Astrocyte (in vitro differentiated cells and primary cell): ENCODE results near the gene NKX6-1. TPM values are rescaled to one million over a fixed set of nuclear protein-coding genes. Genes with fewer than 3 reads are reported as not detected.

Experiments
- DNase-seq: peaks from one replicate; pipeline ENCODE4 v3.0.0-alpha.2; 2010; ENCODE audit warnings: low read depth
- FAIRE-seq: peaks from 2 replicates; lab custom pipeline; 2011; peaks lifted over from hg19 to GRCh38; lab: Jason Lieb, UNC
- H2AFZ ChIP-seq: 2 replicates; pipeline ENCODE4 v1.6.0; 2012; ENCODE audit warnings: low read depth, low read length, inconsistent platforms
- H3K27ac ChIP-seq: 2 replicates; pipeline ENCODE4 v1.5.1; 2011; ENCODE audit warnings: low read depth, low read length, inconsistent platforms
- H3K27me3 ChIP-seq: 2 replicates; pipeline ENCODE4 v1.6.0; 2011; ENCODE audit warnings: low read length, inconsistent platforms; ENCODE audit not compliant: insufficient read depth
- H3K36me3 ChIP-seq: 2 replicates; pipeline ENCODE4 v1.5.1; 2011; ENCODE audit warnings: low read length, inconsistent platforms; ENCODE audit not compliant: insufficient read depth
- H3K4me1 ChIP-seq: 2 replicates; pipeline ENCODE4 v1.5.1; 2011; ENCODE audit warnings: low read length, inconsistent platforms; ENCODE audit not compliant: insufficient read depth
- H3K4me2 ChIP-seq: 2 replicates; pipeline ENCODE4 v1.6.0; 2012; ENCODE audit warnings: low read length, inconsistent platforms
- H3K4me3 ChIP-seq: 2 replicates; pipeline ENCODE4 v1.5.1; 2011; ENCODE audit warnings: low read depth, mild to moderate bottlenecking, low read length, inconsistent platforms; ENCODE audit not compliant: insufficient read depth
- H3K79me2 ChIP-seq: 2 replicates; pipeline ENCODE4 v1.6.0; 2012; ENCODE audit warnings: mild to moderate bottlenecking, low read length, inconsistent platforms; ENCODE audit not compliant: insufficient read depth
- H3K9ac ChIP-seq: 2 replicates; pipeline ENCODE4 v1.6.0; 2012; ENCODE audit warnings: mild to moderate bottlenecking, low read length, inconsistent platforms
- H3K9me3 ChIP-seq: 2 replicates; pipeline ENCODE4 v1.5.1; 2012; ENCODE audit warnings: low read depth, mild to moderate bottlenecking, low read length, inconsistent platforms; ENCODE audit not compliant: insufficient read depth
- H4K20me1 ChIP-seq: 2 replicates; pipeline ENCODE4 v1.6.0; 2012; ENCODE audit warnings: low read length, inconsistent platforms; ENCODE audit not compliant: insufficient read depth
- H3K27ac Mint-ChIP-seq: one replicate; pipeline ENCODE4 v1.8.0; 2021; ENCODE audit warnings: mild to moderate bottlenecking, mixed read lengths; ENCODE audit not compliant: unreplicated experiment
- H3K27me3 Mint-ChIP-seq: one replicate; pipeline ENCODE4 v1.8.0; 2021; ENCODE audit warnings: low read depth, mixed read lengths; ENCODE audit not compliant: unreplicated experiment
- H3K36me3 Mint-ChIP-seq: one replicate; pipeline ENCODE4 v1.8.0; 2021; ENCODE audit warnings: low read depth, mixed read lengths; ENCODE audit not compliant: unreplicated experiment
- H3K4me1 Mint-ChIP-seq: one replicate; pipeline ENCODE4 v1.8.0; 2021; ENCODE audit warnings: low read depth, mixed read lengths; ENCODE audit not compliant: unreplicated experiment
- H3K4me3 Mint-ChIP-seq: one replicate; pipeline ENCODE4 v1.8.0; 2021; ENCODE audit warnings: mild to moderate bottlenecking, moderate library complexity, mixed read lengths; ENCODE audit not compliant: unreplicated experiment
- H3K9me3 Mint-ChIP-seq: one replicate; pipeline ENCODE4 v1.8.0; 2021; ENCODE audit warnings: mild to moderate bottlenecking, mixed read lengths; ENCODE audit not compliant: unreplicated experiment
- CTCF ChIP-seq: IDR thresholded peaks from 2 replicates; pipeline ENCODE4 v1.5.1; 2011; ENCODE audit warnings: low read depth, mild to moderate bottlenecking, inconsistent platforms, low read length, moderate library complexity; ENCODE audit not compliant: insufficient read depth
- EZH2 ChIP-seq: IDR thresholded peaks from 2 replicates; pipeline ENCODE4 v1.6.1; 2012; ENCODE audit warnings: mild to moderate bottlenecking, low read length, inconsistent platforms; ENCODE audit not compliant: insufficient read depth
- total RNA-seq: library from RNA; stranded (reverse); gene quantifications from 2 replicates; pipeline ENCODE4 v1.2.1, GENCODE V29; 2021

NKX6-1 gene
- total RNA-seq, 1 donor from 2014 or later: 0.14 TPM

- Mint-ChIP-seq H3K27me3 (peaks cover 74% of the 10 kb centered on the region), H3K4me1 (peaks cover 2% of the 10 kb centered on the region), H3K27ac (no peak overlapping the region), H3K36me3 (peaks cover 2% of the 10 kb centered on the region), H3K9me3 (peaks cover 17% of the 10 kb centered on the region), H3K4me3 (no peak overlapping the region)
- TF ChIP-seq CTCF (no peak), EZH2 (peak; percentile 80)
- H3K4me1 ChIP-seq: no peaks in the 10 kb centered on the region
- no peaks in the 10 kb centered on the region for H3K79me2 ChIP-seq
- H3K4me3 ChIP-seq: no peak overlapping the region
- no peaks in the 10 kb centered on the region for H3K36me3 ChIP-seq
- no peak overlapping the region for H3K27ac ChIP-seq
- H3K4me2 ChIP-seq: peak overlapping the region; percentile 74
- H3K9me3 ChIP-seq: peaks cover 9% of the 10 kb centered on the region
- no peak overlapping the region for H2AFZ ChIP-seq
- no peak overlapping the region for H3K9ac ChIP-seq
- FAIRE-seq (no peak), DNase-seq (no peak)
- no peaks in the 10 kb centered on the region for H4K20me1 ChIP-seq
- peaks cover 68% of the 10 kb centered on the region for H3K27me3 ChIP-seq
Observed at GRCh38 chr4:84481077-84481859, 17.8 kb downstream of the NKX6-1 start.

GRCh38 chr4:84480082-84480481, 19.0 kb downstream of the NKX6-1 start:
- Mint-ChIP-seq H3K4me3 (no peak overlapping the region), H3K4me1 (peaks cover 2% of the 10 kb centered on the region), H3K27ac (no peak overlapping the region), H3K9me3 (peaks cover 17% of the 10 kb centered on the region), H3K27me3 (peaks cover 62% of the 10 kb centered on the region), H3K36me3 (peaks cover 2% of the 10 kb centered on the region)
- no peak overlapping the region for H3K9ac ChIP-seq
- no peak overlapping the region for H2AFZ ChIP-seq
- peaks cover 58% of the 10 kb centered on the region for H3K27me3 ChIP-seq
- H3K4me1 ChIP-seq: no peaks in the 10 kb centered on the region
- no peak overlapping the region for H3K4me2 ChIP-seq
- H4K20me1 ChIP-seq: no peaks in the 10 kb centered on the region
- H3K9me3 ChIP-seq: peaks cover 9% of the 10 kb centered on the region
- FAIRE-seq (no peak), DNase-seq (no peak)
- no peak overlapping the region for H3K4me3 ChIP-seq
- no peaks in the 10 kb centered on the region for H3K79me2 ChIP-seq
- no peaks in the 10 kb centered on the region for H3K36me3 ChIP-seq
- TF ChIP-seq EZH2: no peak
- no peak overlapping the region for H3K27ac ChIP-seq

- peaks cover 6% of the 10 kb centered on the region for H3K9me3 ChIP-seq
- H3K4me3 Mint-ChIP-seq: no peak overlapping the region
- H2AFZ ChIP-seq: no peak overlapping the region
- H4K20me1 ChIP-seq: no peaks in the 10 kb centered on the region
- peaks cover 54% of the 10 kb centered on the region for H3K27me3 ChIP-seq
- no peak for FAIRE-seq
- H3K9me3 Mint-ChIP-seq: peaks cover 17% of the 10 kb centered on the region
- H3K9ac ChIP-seq: no peak overlapping the region
- H3K79me2 ChIP-seq: no peaks in the 10 kb centered on the region
- peaks cover 60% of the 10 kb centered on the region for H3K27me3 Mint-ChIP-seq
- H3K4me1 Mint-ChIP-seq: peaks cover 2% of the 10 kb centered on the region
- H3K4me3 ChIP-seq: no peak overlapping the region
- DNase-seq: no peak
- H3K4me1 ChIP-seq: no peaks in the 10 kb centered on the region
- peaks cover 2% of the 10 kb centered on the region for H3K36me3 Mint-ChIP-seq
- H3K27ac ChIP-seq: no peak overlapping the region
- TF ChIP-seq CTCF (no peak), EZH2 (no peak)
- H3K36me3 ChIP-seq: no peaks in the 10 kb centered on the region
- H3K4me2 ChIP-seq: no peak overlapping the region
- no peak overlapping the region for H3K27ac Mint-ChIP-seq
Observed at GRCh38 chr4:84479663-84480062, 19.4 kb downstream of the NKX6-1 start.
